ENCODE results near the gene CLEC5A.
"Not testable (repeated sequence)": the region's sequence is repeated elsewhere in the genome, so short reads cannot be mapped to it uniquely, and the experiment has no call there.

CLEC5A gene

DNA sequence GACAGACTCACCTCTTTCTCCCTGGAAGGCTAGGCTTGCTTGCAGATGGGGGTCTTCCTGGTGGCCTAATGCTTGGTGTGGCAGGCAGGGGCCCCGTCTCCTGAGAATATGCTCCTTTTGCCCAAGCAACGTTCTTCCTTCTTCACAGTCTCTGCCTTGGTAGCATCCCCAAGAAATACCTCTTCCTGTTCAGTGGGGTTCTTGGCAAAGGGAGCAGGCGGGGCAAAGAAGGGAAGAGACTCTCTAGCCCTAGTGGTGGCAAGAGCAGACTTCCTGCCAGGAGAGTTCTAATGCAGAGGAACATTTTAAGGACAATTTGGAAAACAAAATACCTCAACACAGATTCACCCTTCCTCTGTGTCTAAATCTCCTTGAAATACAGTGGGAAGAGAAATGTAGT lies at the start of gene CLEC5A:
Gene CLEC5A (minus strand): TSS at position 179 of the 400 bp plus-strand sequence. CDS start 682 bp downstream, outside the sequence.
- no peak for DNase-seq (ENCODE audit: low read depth)

DNA sequence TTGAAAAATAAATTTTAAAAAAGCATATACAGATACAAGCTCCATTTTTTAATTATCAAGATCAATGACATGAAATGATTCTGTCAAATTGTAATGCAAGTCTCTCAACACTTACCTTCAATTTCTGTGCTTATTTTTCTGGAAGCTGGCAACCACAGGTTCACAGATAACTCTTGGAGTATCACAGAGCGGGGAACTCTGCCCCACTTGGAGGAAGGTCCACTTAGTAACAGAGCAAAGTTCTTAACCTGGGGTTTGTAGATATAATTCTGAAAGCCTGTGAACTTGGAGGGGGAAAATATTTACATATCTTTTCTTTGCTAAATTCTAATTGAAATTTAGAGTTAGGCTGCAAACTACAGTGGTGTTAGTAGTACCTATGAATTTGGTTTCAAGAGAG lies 46.6 kb upstream of the CLEC5A start:
- no peak for DNase-seq (ENCODE audit: low read depth)

DNA sequence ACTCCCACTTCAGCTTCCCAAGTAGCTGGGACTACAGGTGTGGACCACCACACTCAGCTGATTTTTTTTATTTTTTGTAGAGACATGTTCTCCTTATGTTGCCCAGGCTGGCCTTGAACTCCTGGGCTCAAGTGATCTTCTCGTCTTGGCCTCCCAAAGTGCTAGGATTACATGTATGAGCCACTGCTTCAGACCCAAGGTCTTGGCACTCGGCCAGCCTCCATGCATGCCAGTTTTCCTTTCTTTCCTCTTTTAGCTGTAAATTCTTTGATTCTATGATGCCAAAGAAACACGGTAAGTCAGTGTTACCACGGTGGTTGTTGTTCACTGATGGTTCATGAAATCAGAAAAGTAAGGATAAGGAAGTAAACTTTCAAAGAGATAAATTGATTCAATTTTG lies 45.9 kb upstream of the CLEC5A start:
- no peak for DNase-seq (ENCODE audit: low read depth)

DNA sequence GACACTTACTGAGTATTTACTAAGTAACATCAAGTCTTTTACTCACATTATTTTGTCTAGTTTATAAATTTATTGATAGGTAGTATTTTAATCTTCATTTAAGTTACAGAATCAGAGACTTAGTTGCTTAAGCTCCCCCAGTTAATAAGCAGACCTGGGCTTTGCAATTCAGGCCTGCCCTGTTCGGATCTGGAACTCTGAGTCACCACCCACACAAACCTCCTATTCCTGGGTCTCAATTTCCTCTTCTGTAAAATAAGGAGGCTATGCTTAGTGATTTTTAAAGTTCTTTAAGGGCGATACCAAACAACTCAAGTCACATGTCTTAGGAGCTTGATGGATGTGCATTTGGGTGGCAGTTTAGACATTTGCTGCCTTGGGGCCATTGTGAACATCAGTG lies 45.4 kb upstream of the CLEC5A start:
- DNase-seq (ENCODE audit: low read depth): no peak

DNA sequence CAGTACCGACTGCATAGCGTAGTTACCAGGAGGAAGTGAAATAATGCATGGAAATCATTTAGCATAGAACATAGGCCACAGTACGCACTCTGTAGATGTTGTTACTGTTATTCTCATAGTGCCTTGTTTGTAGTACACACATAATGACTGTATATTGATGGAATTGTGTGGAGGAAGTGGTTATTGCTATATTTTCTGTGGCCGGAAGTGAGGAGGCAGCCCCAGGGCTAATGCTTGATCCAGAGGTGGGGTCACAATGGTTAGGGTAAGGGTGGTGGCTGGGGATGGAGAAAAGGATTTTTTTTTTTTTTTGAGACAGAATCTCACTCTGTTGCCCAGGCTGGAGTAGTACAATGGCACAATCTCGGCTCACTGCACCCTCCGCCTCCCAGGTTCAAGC lies 44.4 kb upstream of the CLEC5A start:
- DNase-seq (ENCODE audit: low read depth): no peak

DNA sequence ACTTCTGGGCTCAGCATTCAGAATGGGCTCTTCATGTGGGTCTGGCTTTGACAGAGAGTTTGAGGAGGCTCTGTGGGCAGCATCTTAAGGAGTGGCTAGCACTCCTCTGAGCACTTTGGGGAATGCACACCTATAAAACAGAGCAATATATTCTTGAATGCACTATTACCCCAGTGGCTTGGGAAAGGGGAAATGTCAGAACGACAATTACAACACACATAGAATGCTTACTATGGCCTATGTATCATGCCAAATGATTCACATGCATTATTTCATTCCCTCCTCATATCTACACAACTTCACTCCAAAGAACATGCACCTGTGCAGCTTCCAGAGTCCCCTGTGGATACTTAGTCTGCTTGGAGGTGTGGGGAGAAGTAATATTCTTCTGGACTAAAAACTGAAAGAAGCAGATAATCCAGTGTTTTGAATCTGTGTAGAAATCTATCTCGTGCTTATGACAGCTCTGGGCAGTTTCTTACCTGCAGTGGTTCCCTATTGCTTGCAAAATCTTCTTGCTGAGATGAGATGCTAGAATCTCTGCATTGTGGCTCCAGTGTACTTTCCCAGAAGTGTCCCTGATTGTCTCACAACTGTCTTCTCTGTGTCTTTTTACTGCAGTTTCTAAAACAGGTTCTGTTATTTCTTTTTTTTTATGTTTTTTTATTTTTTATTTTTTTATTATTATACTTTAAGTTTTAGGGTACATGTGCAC lies 43.4 kb upstream of the CLEC5A start:
- DNase-seq (ENCODE audit: low read depth): no peak

DNA sequence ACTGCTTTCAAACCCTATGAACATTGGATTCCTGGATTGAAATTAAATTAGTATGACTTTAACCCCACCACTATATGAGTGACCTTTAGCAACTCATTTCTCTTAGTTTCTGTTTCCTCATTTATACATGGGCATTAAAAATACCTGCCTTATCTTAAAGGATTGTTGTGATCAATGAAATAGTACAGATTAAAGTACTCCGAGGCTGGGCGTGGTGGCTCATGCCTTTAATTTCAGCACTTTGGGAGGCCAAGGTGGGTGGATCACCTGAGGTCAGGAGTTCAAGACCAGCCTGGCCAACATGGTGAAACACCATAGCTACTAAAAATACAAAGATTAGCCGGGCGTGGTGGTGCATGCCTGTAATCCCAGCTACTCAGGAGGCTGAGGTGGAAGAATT lies 41.0 kb upstream of the CLEC5A start:
- DNase-seq (ENCODE audit: low read depth): not testable (repeated sequence)

DNA sequence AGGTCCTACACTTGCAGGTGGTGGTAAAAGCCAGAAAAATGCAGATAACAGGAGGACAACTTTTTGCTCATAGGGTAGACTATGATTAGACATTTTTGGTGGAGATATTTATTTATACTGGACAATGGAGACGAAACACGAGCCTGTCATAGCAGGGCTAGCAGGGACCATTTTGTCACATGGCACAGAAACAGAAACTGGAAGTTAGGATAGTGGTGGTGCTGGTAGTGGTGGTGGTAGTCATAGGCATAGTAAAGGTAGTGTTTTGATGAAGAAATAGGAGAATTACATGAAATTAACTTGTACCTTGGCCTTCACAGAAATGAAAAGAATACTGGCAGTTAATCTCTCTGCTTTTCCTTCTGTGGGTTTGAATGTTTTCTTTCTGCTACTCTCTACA lies 40.1 kb upstream of the CLEC5A start:
- no peak for DNase-seq (ENCODE audit: low read depth)

DNA sequence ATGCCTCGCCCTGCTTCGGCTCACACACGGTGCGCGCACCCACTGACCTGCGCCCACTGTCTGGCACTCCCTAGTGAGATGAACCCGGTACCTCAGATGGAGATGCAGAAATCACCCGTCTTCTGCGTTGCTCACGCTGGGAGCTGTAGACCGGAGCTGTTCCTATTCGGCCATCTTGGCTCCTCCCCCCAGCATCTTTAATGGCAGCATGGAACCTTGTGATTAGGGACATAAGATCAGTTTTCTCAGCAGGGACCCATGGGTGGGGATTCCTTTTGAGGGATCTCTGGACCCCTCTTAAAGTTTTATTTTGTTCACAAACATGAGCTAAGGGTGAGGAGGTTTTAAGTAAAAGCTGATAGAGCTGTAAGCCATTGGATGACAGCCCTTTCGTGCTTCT lies 39.2 kb upstream of the CLEC5A start:
- DNase-seq (ENCODE audit: low read depth): not testable (repeated sequence)

DNA sequence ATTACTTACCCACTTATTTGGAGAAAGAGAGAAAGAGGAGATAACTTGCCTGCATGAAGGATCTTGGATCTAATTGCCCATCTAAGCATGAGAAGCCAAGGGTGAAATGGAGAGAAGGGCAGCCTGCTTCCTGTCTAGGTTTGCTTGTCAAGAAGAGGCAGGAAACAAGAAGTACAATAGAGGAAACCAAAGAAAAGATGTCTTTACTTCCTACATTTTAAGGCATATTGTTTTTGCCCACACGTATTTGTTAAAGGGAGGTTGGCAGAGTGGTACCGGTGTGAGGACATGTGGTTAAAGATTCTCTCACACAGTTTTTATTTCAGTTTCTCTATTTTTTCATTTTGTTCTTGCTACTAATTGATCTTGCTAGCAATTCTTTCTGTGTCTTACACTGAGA lies 32.8 kb upstream of the CLEC5A start:
- no peak for DNase-seq (ENCODE audit: low read depth)

DNA sequence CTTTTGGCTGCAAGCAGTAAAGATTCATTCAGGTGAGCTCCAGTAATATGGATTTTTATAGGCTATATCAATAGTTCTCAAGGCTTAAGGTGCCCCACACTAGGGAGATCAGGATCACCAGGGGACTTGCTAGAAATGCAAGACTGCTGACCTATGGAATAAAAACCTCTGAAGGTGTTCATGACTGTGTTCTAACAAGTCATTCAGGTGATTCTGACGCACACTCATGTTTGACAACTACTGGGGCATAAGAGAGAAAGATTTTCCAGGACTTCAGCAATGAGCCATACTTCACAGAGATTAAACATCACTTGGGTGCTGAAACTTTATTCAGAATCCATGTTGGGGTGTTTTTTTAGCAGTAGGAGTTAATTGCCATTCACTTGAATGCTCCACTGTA lies 31.6 kb upstream of the CLEC5A start:
- DNase-seq (ENCODE audit: low read depth): no peak

DNA sequence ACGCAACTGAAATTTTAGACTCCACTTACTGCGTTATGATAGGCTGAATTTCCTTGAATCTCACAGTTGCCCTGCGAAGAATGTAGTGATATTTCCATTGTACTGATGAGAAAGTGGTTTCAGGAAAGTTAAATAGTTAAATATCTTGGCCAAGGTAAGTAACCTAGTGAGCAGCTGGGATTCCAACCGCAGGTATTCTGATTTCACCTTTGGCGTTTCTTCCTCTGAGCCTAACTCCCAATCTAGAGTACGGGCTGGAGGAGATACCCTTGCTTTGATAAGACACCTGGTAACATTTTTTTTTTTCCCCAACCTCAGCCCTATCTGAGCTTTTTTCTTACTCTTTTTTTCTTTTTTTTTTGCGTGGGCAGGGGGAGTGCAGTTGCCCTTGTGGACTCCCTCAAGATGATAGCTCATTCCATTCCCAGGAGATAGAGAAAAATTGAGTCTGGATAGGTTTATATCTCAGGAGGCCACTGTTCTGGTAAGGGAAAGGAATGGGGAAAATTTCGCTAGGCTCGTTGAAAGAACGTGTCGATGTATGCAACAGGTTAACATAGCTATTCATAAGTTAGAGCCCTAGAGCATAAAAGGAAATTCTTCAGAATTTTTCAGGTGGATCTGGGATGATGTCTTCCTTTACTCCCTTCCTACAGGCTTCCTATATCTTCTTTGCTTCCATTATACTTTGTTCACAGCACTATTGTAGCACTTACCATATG lies 29.9 kb upstream of the CLEC5A start:
- no peak for DNase-seq (ENCODE audit: low read depth)

DNA sequence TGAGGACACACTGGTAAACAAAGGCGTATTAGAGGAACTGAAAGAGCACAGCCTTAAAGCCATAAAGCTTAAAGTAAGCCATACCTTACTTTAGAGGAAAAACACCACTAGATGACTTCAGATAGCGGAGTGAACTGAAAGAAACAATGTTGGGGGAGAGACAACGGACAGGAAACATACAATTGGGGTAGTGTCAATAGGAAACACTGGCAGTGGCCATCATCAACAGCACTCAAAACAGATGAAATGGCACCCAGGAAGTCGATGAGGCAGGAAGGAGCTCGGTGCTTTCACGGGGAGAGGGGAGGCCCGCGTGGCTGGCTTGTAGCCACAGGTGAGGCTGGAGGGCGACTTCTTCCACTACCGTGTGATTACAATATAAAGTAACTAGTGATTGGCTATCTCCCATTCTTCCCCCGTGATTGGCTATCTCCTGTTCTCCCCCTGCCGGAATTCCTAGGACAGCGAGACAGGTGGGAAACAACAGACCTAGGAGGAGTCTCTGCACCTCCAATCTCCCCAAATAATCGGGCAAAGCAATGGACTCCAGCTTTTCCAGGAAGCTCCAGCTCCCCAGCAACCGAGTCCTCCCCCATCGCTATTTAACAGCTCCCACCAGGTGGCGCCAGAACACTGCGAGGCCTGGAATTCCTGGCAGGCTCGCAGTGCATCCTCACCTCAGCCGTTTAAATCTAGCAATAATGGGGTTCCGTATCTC lies 29.2 kb upstream of the CLEC5A start:
- DNase-seq (ENCODE audit: low read depth): peak; percentile 37

DNA sequence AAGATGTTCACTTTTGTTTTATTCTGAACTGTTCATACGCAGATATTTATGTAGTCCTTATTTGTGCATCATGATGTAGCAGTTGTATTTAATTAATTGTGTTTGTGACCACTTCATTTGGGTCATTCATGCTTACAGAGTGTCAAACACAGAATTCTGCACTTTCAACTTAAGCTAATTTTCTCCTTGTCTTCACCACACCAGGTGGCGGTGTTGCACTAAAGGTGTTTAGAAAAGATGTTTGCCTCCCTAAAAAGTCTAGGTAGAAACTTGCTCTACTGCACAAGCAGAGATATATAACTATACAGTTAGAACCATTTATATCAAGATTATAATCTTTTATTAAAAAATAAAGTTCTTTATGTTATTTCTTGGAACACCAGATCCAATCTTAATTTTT lies 28.1 kb upstream of the CLEC5A start:
- no peak for DNase-seq (ENCODE audit: low read depth)

DNA sequence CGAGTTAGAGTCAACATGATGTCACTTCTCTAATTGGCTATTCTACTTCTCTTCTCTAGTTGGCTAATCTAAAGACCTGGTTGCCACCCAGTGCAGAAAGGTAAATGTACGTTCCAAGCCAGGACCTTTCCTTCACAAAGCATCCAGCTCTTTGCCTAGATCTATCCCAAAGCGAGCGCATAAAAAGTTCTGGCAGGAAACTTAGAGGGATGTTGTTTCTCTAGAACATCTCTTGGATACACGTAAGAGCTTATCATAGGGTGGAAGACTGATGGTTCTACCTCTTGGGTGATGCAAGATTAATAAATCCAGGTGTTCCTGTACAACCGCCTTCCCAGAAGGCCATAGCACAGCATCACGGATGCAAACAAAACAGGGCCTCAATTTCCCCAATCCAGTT lies 26.9 kb upstream of the CLEC5A start, which contains the start of gene TAS2R38:
Gene TAS2R38 (minus strand): TSS at position 101 of the 400 bp plus-strand sequence. CDS start 84 bp downstream, at position 17.
- DNase-seq (ENCODE audit: low read depth): no peak

DNA sequence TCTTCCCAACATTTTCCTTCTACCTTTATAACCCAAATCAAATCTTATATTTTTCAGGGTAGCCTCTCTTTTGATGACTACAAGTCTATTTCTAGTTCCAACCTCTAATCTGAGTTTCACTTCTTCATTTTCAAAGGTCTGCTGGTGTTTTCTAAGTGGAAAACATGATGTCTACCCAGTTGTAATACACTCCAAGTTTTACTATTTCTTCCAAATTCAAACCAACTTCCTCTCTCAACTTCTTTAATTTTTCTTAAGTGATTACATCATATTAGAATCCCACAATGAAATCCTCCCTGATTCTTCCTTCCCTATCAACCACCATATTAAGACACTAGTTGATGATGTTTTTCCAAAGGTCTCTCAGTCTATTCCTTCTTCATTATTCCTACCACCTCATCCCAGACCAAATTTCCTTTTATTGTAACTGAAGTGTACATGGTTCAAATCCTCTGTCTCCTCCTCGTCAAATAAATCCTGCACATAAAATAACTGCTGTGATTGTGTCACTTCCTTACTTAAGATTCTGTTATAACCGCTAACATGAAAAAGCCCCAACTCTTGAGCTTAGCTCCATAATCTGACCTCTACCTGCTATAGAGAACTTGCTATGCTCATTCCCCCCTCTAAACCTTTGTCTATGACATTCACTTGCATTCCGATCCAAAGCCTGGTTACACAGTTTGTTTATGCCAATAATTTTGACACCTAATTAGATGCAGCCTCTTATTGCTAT lies 14.1 kb upstream of the CLEC5A start:
- no peak for DNase-seq (ENCODE audit: low read depth)

DNA sequence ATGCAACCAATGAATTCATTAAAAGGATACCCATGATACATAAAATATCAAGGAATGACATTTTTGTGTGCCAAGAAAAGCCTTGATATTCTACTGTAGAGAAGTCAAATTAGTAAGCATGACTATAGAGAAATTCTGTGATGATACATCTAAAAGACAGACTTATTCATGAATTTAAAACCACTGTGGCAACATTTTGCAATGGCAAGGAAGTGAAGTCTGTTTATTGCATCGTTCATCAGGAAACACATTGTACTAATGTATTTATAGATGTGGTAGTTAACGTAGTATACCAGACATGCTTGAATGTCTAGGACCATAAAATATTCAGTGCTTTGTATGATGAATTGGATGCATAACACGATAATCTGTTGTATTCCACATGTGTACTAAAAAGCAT lies 9.3 kb upstream of the CLEC5A start:
- DNase-seq (ENCODE audit: low read depth): no peak

DNA sequence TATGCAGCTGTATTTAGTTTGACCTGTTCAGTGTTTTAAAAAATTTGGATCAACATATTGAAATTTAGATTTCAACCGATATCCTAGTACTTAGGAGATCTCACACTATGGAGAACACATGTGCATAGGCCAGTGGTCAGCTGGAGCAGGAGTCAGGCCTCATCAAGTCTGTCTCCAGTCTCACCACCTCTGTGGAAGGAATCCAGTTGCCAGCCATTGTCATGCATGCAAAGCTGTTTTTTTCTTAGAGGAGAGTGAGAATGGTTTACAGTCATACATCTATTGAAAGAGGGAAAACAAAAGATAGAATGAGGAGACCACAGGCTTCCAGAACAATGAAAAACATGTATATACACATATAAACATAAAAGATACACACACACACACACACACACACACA lies 7.6 kb upstream of the CLEC5A start:
- DNase-seq (ENCODE audit: low read depth): no peak

DNA sequence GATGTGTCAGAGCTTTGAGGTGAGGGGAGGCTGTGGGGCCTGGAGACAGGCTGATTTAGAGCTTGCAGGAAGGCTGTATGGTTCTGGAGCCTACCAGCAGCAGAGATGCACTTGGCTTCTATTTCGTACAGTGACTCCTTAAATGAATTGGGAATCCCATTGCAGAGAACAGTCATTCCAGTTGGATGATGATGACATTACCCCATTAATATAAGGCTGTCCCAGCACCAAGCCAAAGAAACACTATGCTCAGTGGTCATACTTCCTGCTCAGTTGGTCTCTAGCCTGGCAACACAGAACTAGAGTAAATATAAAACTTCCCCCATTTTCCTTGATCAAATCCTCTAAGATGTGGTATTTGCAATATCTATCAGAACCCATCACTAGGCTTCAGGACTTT lies 5.7 kb upstream of the CLEC5A start:
- DNase-seq (ENCODE audit: low read depth): no peak

DNA sequence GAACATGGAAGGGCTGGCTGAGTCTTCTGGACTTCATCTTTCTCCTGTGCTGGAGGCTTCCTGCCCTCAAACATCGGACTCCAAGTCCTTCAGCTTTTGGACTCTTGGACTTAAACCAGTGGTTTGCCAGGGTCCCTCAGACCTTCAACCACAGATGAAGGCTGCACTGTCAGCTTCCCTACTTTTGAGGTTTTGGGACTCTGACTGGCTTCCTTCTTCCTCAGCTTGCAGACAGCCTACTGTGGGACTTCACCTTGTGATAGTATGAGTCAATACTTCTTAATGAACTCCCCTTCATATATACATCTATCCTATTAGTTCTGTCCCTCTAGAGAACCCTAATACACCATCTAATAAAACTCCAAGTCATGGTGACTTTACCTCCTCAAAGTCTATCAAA lies 4.0 kb upstream of the CLEC5A start:
- no peak for DNase-seq (ENCODE audit: low read depth)

DNA sequence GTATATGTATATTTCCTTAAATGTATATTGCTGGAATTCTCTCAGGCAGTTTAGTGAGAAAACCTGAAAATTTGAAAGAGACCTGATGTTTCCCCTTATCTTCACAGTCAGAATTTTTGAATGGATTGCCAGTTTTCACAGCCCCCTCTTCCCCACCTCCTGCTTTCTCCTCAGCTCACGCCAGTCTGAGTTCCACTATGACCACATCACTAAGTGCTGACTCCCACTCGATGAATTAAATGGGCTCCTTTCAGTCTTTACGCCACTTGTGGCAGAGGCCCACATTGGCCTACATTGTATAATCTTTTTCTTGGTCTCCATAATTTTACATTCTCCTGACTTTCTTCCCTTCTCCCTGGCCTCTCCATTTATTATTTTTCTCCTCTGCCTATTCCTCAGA lies 3.1 kb upstream of the CLEC5A start:
- DNase-seq (ENCODE audit: low read depth): no peak

DNA sequence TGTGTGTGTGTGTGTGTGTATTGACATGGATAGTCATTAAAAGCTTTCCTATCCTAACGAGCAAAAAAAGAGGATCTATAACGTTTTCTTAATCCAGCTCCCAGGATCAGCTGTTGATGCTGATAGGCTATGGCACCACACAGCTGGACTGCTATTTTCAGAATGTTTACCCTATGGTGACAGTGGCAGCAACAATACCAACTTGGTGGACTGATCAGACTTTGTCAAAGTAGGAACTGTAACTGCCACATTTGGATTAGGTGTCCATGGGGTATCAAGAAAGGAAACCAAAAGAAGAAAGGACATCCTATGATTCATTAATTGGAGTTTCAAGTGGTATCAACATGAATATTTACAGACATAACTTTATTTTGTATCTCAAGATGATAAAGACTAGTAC lies 2.7 kb upstream of the CLEC5A start:
- DNase-seq (ENCODE audit: low read depth): no peak
